GM12892 (cell line): ENCODE data around the gene ARHGEF2.

Source experiments
- POLR2A ChIP-seq: IDR thresholded peaks from 2 replicates; pipeline ENCODE4 v1.6.1; 2011; ENCODE audit warnings: low read depth, low read length, control low read depth
- POLR2AphosphoS5 ChIP-seq: IDR thresholded peaks from 2 replicates; pipeline ENCODE4 v1.6.1; 2011; ENCODE audit warnings: low read depth, low read length, control low read depth
- TAF1 ChIP-seq: IDR thresholded peaks from 2 replicates; pipeline ENCODE4 v1.6.1; 2011; ENCODE audit warnings: low read depth, mild to moderate bottlenecking, control low read depth, low read length, borderline replicate concordance

DNA sequence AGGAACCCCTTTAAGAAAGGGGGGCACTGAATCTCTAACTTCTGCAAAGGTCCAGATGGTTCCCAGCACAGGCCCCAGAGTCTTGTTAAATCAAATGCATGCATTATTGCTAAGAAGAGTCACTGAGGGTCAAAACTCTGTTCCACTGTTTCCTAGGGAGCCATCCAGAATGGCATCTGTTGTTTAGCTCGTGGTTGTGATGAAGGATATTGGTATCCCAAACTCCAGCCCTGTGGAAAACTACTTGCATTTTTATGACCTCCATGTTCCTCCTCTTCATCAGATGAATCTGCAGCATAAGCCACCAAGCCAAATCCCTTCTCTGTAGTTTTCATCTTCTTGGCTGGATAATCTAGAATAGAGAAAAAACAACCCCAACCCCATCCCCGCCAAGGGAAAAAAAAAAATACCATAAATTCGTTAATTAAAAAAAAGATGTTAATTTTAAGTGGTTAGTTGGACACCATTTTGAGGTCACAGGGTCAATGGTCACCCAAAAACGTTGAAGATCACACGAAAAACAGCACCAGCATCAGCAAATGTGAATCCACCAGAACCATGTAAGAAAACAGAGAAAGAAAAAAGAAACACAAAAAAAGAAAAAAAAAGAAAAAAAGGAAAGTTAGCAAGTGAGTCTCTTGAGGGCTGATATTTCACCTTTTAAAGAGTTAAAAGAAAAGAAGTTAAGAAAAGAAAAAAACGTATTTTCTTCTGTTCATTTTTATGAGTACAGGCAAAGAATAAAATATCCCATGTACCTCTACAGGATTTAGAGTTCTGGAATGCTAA lies 64.2 kb downstream of the ARHGEF2 start:
- TF ChIP-seq POLR2AphosphoS5 (no peak), POLR2A (no peak), TAF1 (no peak)
